GM18520 (cell line): ENCODE data around the gene UNC119B.

Experiments used
- ATAC-seq: cut with Tn5 transposase; IDR thresholded peaks from one replicate; pipeline ENCODE4 v1.9.1; 2021; ENCODE audit not compliant: unreplicated experiment

The UNC119B gene

DNA sequence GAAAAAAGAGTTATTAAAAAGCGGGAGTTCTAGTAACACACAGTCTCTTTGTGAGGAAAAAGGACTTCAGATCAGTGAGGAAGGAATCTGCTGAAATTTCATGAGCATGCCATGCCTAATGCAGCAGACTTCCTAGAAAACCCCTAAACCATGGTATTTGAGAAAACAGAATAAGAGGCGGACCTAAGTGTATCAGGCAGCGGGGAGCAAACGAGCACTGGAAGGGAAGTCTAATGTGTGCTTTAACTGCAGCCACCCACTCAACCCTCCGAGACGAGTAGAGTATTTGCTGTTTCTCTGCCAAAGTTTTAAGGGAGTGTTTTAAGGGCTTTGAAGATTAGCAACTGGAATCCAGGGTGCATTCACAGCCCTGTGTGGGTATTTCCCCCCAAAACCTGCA lies 51.8 kb downstream of the UNC119B start:
- ATAC-seq: no peak

DNA sequence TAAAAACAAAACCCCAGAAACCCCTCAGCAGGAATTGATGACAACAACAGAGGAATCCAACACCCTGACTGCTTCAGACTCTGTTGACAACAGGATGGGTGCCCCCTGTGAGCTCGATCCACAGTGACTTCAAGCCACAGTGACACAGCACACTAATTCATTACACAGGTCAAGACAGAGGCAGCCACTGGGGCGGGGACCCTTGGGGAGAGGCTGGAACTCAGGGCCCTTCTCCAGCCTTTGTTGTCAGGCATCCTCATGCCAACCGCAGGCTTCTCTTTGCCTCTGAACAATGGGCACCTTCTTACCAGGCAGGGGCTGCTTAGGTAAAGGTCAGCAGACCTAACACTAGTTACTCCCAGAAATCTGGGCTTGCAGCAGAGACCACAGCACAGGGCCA lies 53.0 kb downstream of the UNC119B start:
- no peak for ATAC-seq

DNA sequence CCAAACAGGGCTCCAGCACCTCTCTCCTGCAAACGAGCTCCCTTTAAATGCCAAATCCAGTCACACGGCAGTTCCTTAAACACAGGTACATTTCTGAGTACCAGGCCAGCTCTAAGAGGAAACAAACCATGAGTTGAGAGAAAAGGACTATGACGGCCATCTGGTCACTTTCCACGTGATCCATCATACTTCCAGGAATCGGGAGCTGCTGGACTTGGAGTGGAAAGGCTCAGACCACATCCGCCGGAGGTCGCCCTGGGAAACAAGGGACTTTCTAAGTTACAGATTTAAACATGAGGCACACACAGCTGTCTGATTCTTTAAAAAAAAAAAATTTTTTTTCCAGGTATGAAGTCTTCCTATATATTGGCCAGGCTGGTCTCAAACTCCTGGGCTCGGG lies 54.6 kb downstream of the UNC119B start:
- no peak for ATAC-seq

DNA sequence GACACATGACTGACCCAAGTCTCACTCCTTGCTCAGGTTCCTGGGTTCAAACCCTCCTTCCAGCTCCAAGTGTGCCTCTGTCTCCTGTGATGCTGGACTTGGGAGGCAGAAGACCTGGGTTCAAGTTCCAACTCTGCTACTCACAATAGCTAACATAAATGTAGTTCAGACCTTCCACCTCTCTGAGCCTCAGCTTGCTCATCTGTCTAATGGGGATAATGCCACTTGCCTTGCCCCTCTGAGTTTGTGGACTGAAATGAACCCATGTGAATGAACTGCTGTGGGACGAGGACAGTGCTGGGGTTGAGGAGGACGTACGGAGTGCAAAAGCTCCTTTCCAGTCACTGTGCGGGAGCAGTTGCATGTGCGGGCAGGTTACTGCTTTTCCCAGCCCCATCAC lies 56.3 kb downstream of the UNC119B start:
- ATAC-seq: no peak

DNA sequence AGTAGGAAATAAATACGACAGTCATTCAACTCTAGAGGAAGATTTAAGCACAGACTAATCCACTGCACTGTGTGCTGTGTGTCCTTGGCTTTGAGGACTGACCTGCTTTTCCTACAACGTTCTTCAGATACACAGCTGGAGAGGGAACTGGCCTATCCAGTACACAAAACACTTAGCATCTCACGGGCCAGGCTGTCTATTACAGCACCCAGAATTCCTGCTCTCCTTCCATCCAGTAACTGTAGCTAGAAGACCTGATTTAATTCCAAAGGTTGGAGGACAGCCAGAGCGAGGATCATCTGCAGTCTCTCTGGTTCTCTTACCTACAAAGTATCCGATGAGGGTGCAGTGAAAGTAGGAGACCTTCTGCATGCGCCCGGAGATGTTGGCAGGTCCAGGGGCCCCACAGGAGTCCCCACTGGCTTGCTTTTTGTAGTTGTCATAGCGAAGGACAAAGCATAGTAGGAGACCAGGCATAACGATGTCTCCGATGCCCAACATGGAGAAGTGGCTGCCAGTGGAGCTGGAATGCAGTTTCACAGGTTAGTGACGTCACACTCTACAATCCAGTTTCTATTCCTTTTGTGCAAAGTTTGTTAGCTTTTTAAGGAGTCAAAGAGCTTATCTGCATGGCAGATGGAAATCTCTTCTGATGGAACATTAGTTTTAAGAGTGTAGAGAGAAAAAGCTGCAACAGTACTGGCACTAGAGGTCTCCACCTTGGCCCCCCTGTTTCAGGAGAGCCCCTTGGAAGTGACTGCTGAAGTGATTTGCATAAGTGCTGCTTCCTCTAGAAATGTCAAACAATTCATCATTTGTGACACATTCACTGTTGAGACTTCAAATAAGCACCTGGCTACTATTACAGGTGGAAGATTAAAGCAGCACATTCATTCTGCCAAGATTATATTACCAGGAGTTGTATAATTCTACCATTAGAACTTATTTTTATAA lies 57.1 kb downstream of the UNC119B start:
- ATAC-seq: no peak

DNA sequence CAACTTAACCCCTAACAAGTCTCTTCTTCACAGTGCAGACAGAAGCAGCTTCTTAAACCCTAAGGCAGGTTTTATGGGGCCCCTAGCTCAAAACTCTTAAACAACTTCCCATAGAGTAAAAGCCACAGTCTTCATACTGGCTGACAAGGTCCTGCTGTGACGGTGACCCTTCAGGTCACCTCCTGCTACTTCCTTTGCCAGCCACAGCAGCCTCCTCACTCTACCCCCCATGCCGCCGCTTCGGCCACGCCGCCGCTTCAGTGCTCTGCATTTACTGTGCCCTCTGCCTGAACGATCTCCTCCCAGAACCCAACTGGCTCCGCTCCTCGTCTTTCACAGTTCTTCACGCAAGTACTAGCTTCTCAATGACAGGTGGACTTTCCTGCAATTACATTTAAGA lies 60.8 kb downstream of the UNC119B start:
- no peak for ATAC-seq
